ENCODE measurements around the gene PRKG1. TPM values are rescaled to one million over a fixed set of nuclear protein-coding genes. Genes with fewer than 3 reads are reported as not detected.

PRKG1 gene
- total and polyA plus RNA-seq, 7 donors: 4.5 to 49.0 (median 31.7) TPM

DNA sequence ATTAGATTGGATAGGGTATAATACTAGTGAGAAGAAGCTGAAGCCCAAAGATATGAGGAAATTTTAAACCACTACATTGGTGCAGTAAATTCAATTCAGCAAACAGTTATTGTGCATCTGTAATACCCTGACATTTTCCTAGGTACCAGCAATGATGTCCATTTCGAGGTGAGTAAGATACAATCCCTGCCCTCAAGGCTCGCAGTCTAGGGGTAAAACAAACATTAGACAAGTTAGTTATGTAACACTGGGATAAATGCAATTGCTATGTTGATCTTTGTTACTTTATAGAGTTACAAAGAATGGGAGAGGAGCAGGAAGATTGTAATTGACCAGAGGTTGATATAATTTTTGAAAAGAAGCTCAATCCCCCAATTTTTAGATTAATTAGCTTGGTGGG lies 168.1 kb downstream of the PRKG1 start:
- no peak for DNase-seq
- intact Hi-C loops (cut with DNase I): loop anchor here in 1 of 2 donors (10.0 kb wide), 1 partner anchor 168 kb away; the partner anchor contains the start of gene PRKG1
- 85 to 95% (median 93%) methylated on average over 2 of the region's 2 CpGs for WGBS, 3 donors
- Histone ChIP-seq H3K4me1 (peaks cover 33% of the 10 kb centered on the region), H3K27ac (no peak overlapping the region), H3K36me3 (ENCODE audit: insufficient read depth in 1 of 2, low read depth in 1 of 2) (no peaks in the 10 kb centered on the region), H3K27me3 (ENCODE audit: insufficient read depth in 3 of 3, low read length in 2 of 3) (no peaks in the 10 kb centered on the region), H3K9me3 (no peaks in the 10 kb centered on the region), H3K4me3 (no peak overlapping the region)
- ATAC-seq: no peak
- TF ChIP-seq, protein P1, sequence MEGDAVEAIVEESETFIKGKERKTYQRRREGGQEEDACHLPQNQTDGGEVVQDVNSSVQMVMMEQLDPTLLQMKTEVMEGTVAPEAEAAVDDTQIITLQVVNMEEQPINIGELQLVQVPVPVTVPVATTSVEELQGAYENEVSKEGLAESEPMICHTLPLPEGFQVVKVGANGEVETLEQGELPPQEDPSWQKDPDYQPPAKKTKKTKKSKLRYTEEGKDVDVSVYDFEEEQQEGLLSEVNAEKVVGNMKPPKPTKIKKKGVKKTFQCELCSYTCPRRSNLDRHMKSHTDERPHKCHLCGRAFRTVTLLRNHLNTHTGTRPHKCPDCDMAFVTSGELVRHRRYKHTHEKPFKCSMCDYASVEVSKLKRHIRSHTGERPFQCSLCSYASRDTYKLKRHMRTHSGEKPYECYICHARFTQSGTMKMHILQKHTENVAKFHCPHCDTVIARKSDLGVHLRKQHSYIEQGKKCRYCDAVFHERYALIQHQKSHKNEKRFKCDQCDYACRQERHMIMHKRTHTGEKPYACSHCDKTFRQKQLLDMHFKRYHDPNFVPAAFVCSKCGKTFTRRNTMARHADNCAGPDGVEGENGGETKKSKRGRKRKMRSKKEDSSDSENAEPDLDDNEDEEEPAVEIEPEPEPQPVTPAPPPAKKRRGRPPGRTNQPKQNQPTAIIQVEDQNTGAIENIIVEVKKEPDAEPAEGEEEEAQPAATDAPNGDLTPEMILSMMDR (IDR thresholded peaks at IDR 0.05): no peak

DNA sequence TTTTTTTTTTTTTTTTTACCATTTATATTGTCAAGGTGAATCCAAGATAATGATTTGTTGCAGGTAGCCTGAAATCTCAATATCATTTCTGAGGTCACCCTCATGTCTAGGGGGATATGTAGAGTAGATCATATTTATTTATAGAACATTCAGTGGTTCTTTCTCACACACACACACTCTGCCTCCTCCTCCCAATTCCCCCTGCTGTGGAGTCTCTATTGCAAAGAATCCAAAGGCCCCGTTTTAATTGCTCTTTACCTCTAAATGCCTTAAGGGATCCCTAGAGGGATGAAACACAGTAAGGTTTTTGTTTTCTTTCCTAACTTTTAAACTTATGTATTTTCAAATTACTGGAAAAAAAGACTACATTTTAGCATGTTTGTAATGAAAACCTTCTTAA lies 170.0 kb downstream of the PRKG1 start:
- Histone ChIP-seq H3K4me3 (no peak overlapping the region), H3K36me3 (ENCODE audit: insufficient read depth in 1 of 2, low read depth in 1 of 2) (no peaks in the 10 kb centered on the region), H3K27me3 (ENCODE audit: insufficient read depth in 3 of 3, low read length in 2 of 3) (no peaks in the 10 kb centered on the region), H3K27ac (no peak overlapping the region), H3K4me1 (peaks cover 37% of the 10 kb centered on the region), H3K9me3 (no peaks in the 10 kb centered on the region)
- DNase-seq (no peak), ATAC-seq (peak; percentile 84 to 87 (median 85))
- TF ChIP-seq, protein P1 (IDR thresholded peaks at IDR 0.05): no peak
- WGBS, 3 donors: 11 to 44% (median 20%) methylated on average over 1 of the region's 1 CpG
- intact Hi-C loops (cut with DNase I): loop anchor here in 1 of 2 donors (10.0 kb wide), 1 partner anchor 170 kb away; the partner anchor contains the start of gene PRKG1

DNA sequence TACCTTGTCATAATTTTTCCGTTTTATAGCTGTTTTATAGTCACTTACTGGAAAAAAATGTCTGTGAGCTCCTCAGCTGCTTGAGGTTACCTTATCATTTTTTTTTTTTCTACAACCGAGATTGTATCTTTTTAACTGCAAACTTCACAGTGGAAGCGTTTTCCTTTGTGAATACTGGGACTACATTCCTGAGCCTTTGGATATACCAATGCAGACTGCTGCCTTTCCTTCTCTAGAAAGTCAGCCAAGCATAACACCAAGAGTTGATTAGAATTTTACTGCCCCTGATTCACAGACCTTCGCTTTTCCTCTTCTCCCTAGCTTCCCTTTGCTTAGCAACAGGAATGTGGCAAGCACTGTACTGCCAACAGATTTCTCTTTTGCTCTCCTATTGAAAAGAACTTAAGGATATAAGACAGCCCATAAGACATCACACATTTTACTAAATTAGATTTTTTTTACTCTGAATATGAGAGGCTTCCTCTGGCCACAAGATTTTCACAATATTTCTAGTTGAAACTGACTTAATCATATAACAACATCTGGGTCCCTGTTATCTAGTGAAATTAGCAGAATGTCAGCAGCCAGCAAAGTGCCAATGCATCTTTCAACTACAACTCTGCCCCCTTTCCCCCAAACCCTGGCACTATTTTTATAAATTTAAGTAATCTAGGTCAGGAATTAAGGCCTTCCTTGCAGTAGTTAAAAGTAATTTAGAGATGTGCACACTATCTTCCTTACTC lies 170.6 kb downstream of the PRKG1 start:
- Histone ChIP-seq H3K4me3 (no peak overlapping the region), H3K36me3 (ENCODE audit: insufficient read depth in 1 of 2, low read depth in 1 of 2) (no peaks in the 10 kb centered on the region), H3K27ac (peak overlapping the region; percentile 6), H3K4me1 (peaks cover 43% of the 10 kb centered on the region), H3K9me3 (no peaks in the 10 kb centered on the region), H3K27me3 (ENCODE audit: insufficient read depth in 3 of 3, low read length in 2 of 3) (no peaks in the 10 kb centered on the region)
- TF ChIP-seq, protein P1 (IDR thresholded peaks at IDR 0.05): no peak
- DNase-seq: no peak
- 56 to 60% (median 58%) methylated on average over 4 of the region's 4 CpGs for WGBS, 3 donors
- intact Hi-C loops (cut with DNase I): loop anchor here in 1 of 2 donors (10.0 kb wide), 1 partner anchor 170 kb away; the partner anchor contains the start of gene PRKG1
- peak in 3 of 4 donors; percentile 34 to 43 (median 40) for ATAC-seq

DNA sequence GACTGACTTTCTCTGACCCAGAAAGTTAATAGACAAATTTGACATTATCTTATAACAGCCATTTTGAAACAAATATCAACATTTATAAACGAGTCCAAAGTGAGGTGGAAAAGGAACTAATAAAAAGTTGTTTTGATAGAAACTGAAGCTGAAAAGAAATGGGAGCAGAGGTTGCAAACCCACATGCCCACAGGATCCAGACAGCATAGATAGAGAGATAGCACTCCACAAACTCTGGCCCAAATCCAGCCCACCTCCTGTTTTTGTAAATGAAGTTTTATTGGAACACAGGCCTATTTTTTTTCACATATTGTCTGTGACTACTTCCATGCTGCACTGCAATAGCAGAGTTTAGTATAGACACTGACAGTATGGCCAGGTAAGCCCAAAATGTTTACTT lies 171.9 kb downstream of the PRKG1 start:
- DNase-seq (no peak), ATAC-seq (no peak)
- H3K9me3 ChIP-seq: no peaks in the 10 kb centered on the region
- intact Hi-C loops (cut with DNase I): loop anchor here in 1 of 2 donors (10.0 kb wide), 1 partner anchor 171 kb away; the partner anchor contains the start of gene PRKG1
- peaks cover 56% of the 10 kb centered on the region for H3K4me1 ChIP-seq
- WGBS, 3 donors: 63 to 64% (median 64%) methylated on average over 1 of the region's 1 CpG
- H3K27me3 ChIP-seq (ENCODE audit: insufficient read depth in 3 of 3, low read length in 2 of 3): no peaks in the 10 kb centered on the region
- H3K4me3 ChIP-seq: no peak overlapping the region
- H3K27ac ChIP-seq: no peak overlapping the region
- TF ChIP-seq, protein P1 (IDR thresholded peaks at IDR 0.05): no peak
- H3K36me3 ChIP-seq (ENCODE audit: insufficient read depth in 1 of 2, low read depth in 1 of 2): no peaks in the 10 kb centered on the region
